Measurements from ENCODE around the gene RNF26.

GRCh38 chr11:119371778-119372182 is 37.5 kb downstream of the RNF26 start:
- TF ChIP-seq EZH2 (IDR thresholded peaks at IDR 0.05; ENCODE audit: low read length, missing control alignments) = no peak
- TF ChIP-seq, protein P1, sequence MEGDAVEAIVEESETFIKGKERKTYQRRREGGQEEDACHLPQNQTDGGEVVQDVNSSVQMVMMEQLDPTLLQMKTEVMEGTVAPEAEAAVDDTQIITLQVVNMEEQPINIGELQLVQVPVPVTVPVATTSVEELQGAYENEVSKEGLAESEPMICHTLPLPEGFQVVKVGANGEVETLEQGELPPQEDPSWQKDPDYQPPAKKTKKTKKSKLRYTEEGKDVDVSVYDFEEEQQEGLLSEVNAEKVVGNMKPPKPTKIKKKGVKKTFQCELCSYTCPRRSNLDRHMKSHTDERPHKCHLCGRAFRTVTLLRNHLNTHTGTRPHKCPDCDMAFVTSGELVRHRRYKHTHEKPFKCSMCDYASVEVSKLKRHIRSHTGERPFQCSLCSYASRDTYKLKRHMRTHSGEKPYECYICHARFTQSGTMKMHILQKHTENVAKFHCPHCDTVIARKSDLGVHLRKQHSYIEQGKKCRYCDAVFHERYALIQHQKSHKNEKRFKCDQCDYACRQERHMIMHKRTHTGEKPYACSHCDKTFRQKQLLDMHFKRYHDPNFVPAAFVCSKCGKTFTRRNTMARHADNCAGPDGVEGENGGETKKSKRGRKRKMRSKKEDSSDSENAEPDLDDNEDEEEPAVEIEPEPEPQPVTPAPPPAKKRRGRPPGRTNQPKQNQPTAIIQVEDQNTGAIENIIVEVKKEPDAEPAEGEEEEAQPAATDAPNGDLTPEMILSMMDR (conservative IDR thresholded peaks at IDR 0.05 in 1 of 2, IDR thresholded peaks at IDR 0.05 in 1 of 2; ENCODE audit: low read depth in 1 of 2, low read length in 2 of 2) = no peak

Data from fibroblast of lung (primary cell).